HEK293 (cell line): ENCODE results near the gene PALD1.

ENCODE experiments used
- CTCF ChIA-PET: fragments of 350-600 bp; formaldehyde crosslinking; extraction: SDS; loops from one replicate; lab custom pipeline; 2021; ENCODE audit warnings: antibody characterized with exemption; lab: Yijun Ruan, JAX
- POLR2A ChIA-PET: fragments of 300-600 bp; formaldehyde crosslinking; extraction: SDS; loops from one replicate; lab custom pipeline; 2020; ENCODE audit warnings: antibody characterized with exemption, inconsistent platforms; lab: Yijun Ruan, JAX
- H3K27ac ChIP-seq: fragments of 200-500 bp; sonication (Bioruptor generic); 2 replicates; pipeline ENCODE4 v1.5.1; 2014; ENCODE audit warnings: low read depth, low read length, control low read depth, inconsistent platforms; ENCODE audit errors: extremely low read depth
- H3K36me3 ChIP-seq, 2 experiments: fragments of 200-500 bp in 1 of 2; sonication (Bioruptor generic) in 1 of 2; 1 replicate in 1 of 2; 2 replicates in 1 of 2; pipeline ENCODE4 v1.5.1; 2014 to 2017; ENCODE audit warnings: inconsistent platforms in 2 of 2, low read length in 2 of 2; ENCODE audit not compliant: control insufficient read depth in 2 of 2, insufficient read depth in 1 of 2
- H3K4me1 ChIP-seq: fragments of 200-500 bp; sonication (Bioruptor generic); 2 replicates; pipeline ENCODE4 v1.5.1; 2014; ENCODE audit warnings: mild to moderate bottlenecking, low read length, inconsistent platforms; ENCODE audit not compliant: control insufficient read depth, insufficient read depth
- H3K4me3 ChIP-seq: 2 replicates; pipeline ENCODE4 v1.5.1; 2011; ENCODE audit warnings: low read depth, mild to moderate bottlenecking, control low read depth, low read length, moderate library complexity
- H3K9me3 ChIP-seq: fragments of 200-500 bp; sonication (Bioruptor generic); 2 replicates; pipeline ENCODE4 v1.5.1; 2014; ENCODE audit warnings: low read depth, low read length, inconsistent platforms; ENCODE audit not compliant: control insufficient read depth, insufficient read depth
- BCL6B ChIP-seq: fragments of 450-650 bp; formaldehyde crosslinking; IDR thresholded peaks from 2 replicates; pipeline ENCODE4 v1.5.1; 2017; ENCODE audit warnings: missing biosample characterization, missing genetic modification characterization
- HIC1 ChIP-seq: fragments of 450-650 bp; formaldehyde crosslinking; IDR thresholded peaks from 2 replicates; pipeline ENCODE4 v1.5.1; 2016; ENCODE audit warnings: missing biosample characterization, missing genetic modification characterization
- MEIS1 ChIP-seq: sonication (generic); formaldehyde crosslinking; IDR thresholded peaks from 2 replicates; pipeline ENCODE4 v1.8.1; 2022; ENCODE audit warnings: missing genetic modification reagents, mild to moderate bottlenecking, borderline replicate concordance
- PATZ1 ChIP-seq: fragments of 450-650 bp; formaldehyde crosslinking; IDR thresholded peaks from 2 replicates; pipeline ENCODE4 v1.5.1; 2016; ENCODE audit warnings: missing biosample characterization, missing genetic modification characterization
- REPIN1 ChIP-seq: fragments of 450-650 bp; formaldehyde crosslinking; IDR thresholded peaks from 2 replicates; pipeline ENCODE4 v1.5.1; 2017; ENCODE audit warnings: missing biosample characterization, missing genetic modification characterization, low read depth
- TCF7L2 ChIP-seq: IDR thresholded peaks from 2 replicates; pipeline ENCODE4 v1.6.1; 2011; ENCODE audit warnings: low read depth, mild to moderate bottlenecking, inconsistent platforms, low read length, moderate library complexity, borderline replicate concordance
- YY1 ChIP-seq: fragments of 450-650 bp; formaldehyde crosslinking; IDR thresholded peaks from 2 replicates; pipeline ENCODE4 v1.5.1; 2018; ENCODE audit warnings: missing biosample characterization, missing genetic modification characterization
- YY2 ChIP-seq: fragments of 450-650 bp; formaldehyde crosslinking; IDR thresholded peaks from 2 replicates; pipeline ENCODE4 v1.5.1; 2016; ENCODE audit warnings: missing biosample characterization, missing genetic modification characterization
- ZBTB17 ChIP-seq: fragments of 450-650 bp; formaldehyde crosslinking; IDR thresholded peaks from 2 replicates; pipeline ENCODE4 v1.5.1; 2016; ENCODE audit warnings: missing biosample characterization, missing genetic modification characterization
- ZBTB7A ChIP-seq: fragments of 450-650 bp; formaldehyde crosslinking; IDR thresholded peaks from 2 replicates; pipeline ENCODE4 v1.5.1; 2016; ENCODE audit warnings: low read depth, missing biosample characterization, missing genetic modification characterization
- ZEB2 ChIP-seq: fragments of 450-650 bp; formaldehyde crosslinking; IDR thresholded peaks from 2 replicates; pipeline ENCODE4 v1.5.1; 2016; ENCODE audit warnings: missing biosample characterization, missing genetic modification characterization
- ZNF157 ChIP-seq: fragments of 450-650 bp; formaldehyde crosslinking; IDR thresholded peaks from 2 replicates; pipeline ENCODE4 v1.5.1; 2016; ENCODE audit warnings: missing biosample characterization, missing genetic modification characterization
- ZNF354C ChIP-seq: fragments of 450-650 bp; formaldehyde crosslinking; IDR thresholded peaks from 2 replicates; pipeline ENCODE4 v1.5.1; 2016; ENCODE audit warnings: missing biosample characterization, missing genetic modification characterization, low read depth, borderline replicate concordance
- ZNF423 ChIP-seq: fragments of 450-650 bp; formaldehyde crosslinking; IDR thresholded peaks from 2 replicates; pipeline ENCODE4 v1.5.1; 2016; ENCODE audit warnings: missing biosample characterization, missing genetic modification characterization
- ZNF433 ChIP-seq: fragments of 450-650 bp; formaldehyde crosslinking; IDR thresholded peaks from 2 replicates; pipeline ENCODE4 v1.5.1; 2016; ENCODE audit warnings: missing biosample characterization, missing genetic modification characterization, low read depth
- ZNF473 ChIP-seq: fragments of 450-650 bp; formaldehyde crosslinking; IDR thresholded peaks from 2 replicates; pipeline ENCODE4 v1.5.1; 2017; ENCODE audit warnings: missing biosample characterization, missing genetic modification characterization
- ZNF529 ChIP-seq: fragments of 450-650 bp; formaldehyde crosslinking; IDR thresholded peaks from 2 replicates; pipeline ENCODE4 v1.5.1; 2017; ENCODE audit warnings: missing genetic modification characterization, missing biosample characterization; ENCODE audit not compliant: insufficient replicate concordance
- ZNF558 ChIP-seq: fragments of 450-650 bp; formaldehyde crosslinking; IDR thresholded peaks from 2 replicates; pipeline ENCODE4 v1.5.1; 2016; ENCODE audit warnings: missing biosample characterization, missing genetic modification characterization
- ZNF561 ChIP-seq: fragments of 450-650 bp; IDR thresholded peaks from 2 replicates; pipeline ENCODE4 v1.5.1; 2018; ENCODE audit warnings: missing biosample characterization, missing genetic modification characterization, borderline replicate concordance
- ZNF600 ChIP-seq: fragments of 450-650 bp; formaldehyde crosslinking; IDR thresholded peaks from 2 replicates; pipeline ENCODE4 v1.5.1; 2016; ENCODE audit warnings: missing biosample characterization, missing genetic modification characterization
- ZNF645 ChIP-seq: fragments of 450-650 bp; formaldehyde crosslinking; IDR thresholded peaks from 2 replicates; pipeline ENCODE4; 2016; ENCODE audit warnings: missing biosample characterization, missing genetic modification characterization
- ZNF707 ChIP-seq: fragments of 450-650 bp; formaldehyde crosslinking; IDR thresholded peaks from 2 replicates; pipeline ENCODE4 v1.5.1; 2016; ENCODE audit warnings: missing biosample characterization, missing genetic modification characterization
- ZNF76 ChIP-seq: fragments of 450-650 bp; formaldehyde crosslinking; IDR thresholded peaks from 2 replicates; pipeline ENCODE4; 2016; ENCODE audit warnings: low read depth, missing biosample characterization, missing genetic modification characterization, borderline replicate concordance
- ZNF776 ChIP-seq: fragments of 450-650 bp; formaldehyde crosslinking; IDR thresholded peaks from 2 replicates; pipeline ENCODE4 v1.5.0; 2017; ENCODE audit warnings: missing biosample characterization, missing genetic modification characterization, borderline replicate concordance
- ZXDB ChIP-seq: fragments of 450-650 bp; formaldehyde crosslinking; IDR thresholded peaks from 2 replicates; pipeline ENCODE4 v1.5.1; 2016; ENCODE audit warnings: missing biosample characterization, missing genetic modification characterization

The PALD1 gene

GRCh38 chr10:70444744-70445143 lies 33.8 kb upstream of the PALD1 start:
- ChIA-PET CTCF (no interaction called here), POLR2A (interaction anchor here (0.6 kb wide), 1 partner anchor 584 kb away, joined by 3 read pairs; no protein-coding TSS in a partner anchor)
- no peak for TF ChIP-seq TCF7L2
- peak; percentile 54; the same call in 1 of the 2 replicates for TF ChIP-seq ZNF600 (tag by site-specific recombination)
- Histone ChIP-seq H3K9me3 (no peaks in the 10 kb centered on the region), H3K27ac (no peak overlapping the region), H3K4me1 (no peaks in the 10 kb centered on the region), H3K4me3 (no peak overlapping the region), H3K36me3 (no peaks in the 10 kb centered on the region)

GRCh38 chr10:70445718-70446657 lies 32.6 kb upstream of the PALD1 start:
- Histone ChIP-seq H3K36me3 (no peaks in the 10 kb centered on the region), H3K4me1 (no peaks in the 10 kb centered on the region), H3K4me3 (no peak overlapping the region), H3K9me3 (no peaks in the 10 kb centered on the region), H3K27ac (no peak overlapping the region)
- no peak for TF ChIP-seq ZNF433 (tag by site-specific recombination)
- TF ChIP-seq HIC1 (tag by site-specific recombination) = no peak
- TF ChIP-seq ZNF354C (tag by site-specific recombination) = no peak
- TF ChIP-seq ZNF473 (tag by site-specific recombination) = no peak
- no peak for TF ChIP-seq ZBTB17 (tag by site-specific recombination)
- TF ChIP-seq ZBTB7A = no peak
- no peak for TF ChIP-seq ZNF561 (tag by site-specific recombination)
- no peak for TF ChIP-seq ZNF645 (tag by site-specific recombination)
- TF ChIP-seq YY1 = no peak
- no peak for TF ChIP-seq YY2
- no peak for TF ChIP-seq ZNF76
- POLR2A ChIA-PET = no interaction called here
- CTCF ChIA-PET = interaction anchor here (0.5 to 1.3 kb wide), 4 partner anchors 9 to 239 kb away, joined by 3 to 5 read pairs (median 4); no protein-coding TSS in a partner anchor

- ChIA-PET POLR2A (interaction anchor here (1.6 kb wide), 1 partner anchor 44 kb away, joined by 5 read pairs; the partner anchor contains the start of gene EIF4EBP2), CTCF (interaction anchor here (0.7 to 1.4 kb wide), 4 partner anchors 13 to 135 kb away, joined by 3 to 7 read pairs (median 4); no protein-coding TSS in a partner anchor)
- Histone ChIP-seq H3K4me1 (no peaks in the 10 kb centered on the region), H3K27ac (no peak overlapping the region), H3K36me3 (no peaks in the 10 kb centered on the region), H3K4me3 (no peak overlapping the region), H3K9me3 (no peaks in the 10 kb centered on the region)
- TF ChIP-seq BCL6B (tag by site-specific recombination) (no peak), ZNF558 (tag by site-specific recombination) (no peak), ZNF707 (no peak), REPIN1 (tag by site-specific recombination) (no peak), MEIS1 (CRISPR knock-in tag) (no peak), PATZ1 (no peak), ZNF423 (tag by site-specific recombination) (no peak), ZNF600 (tag by site-specific recombination) (no peak), ZXDB (no peak), ZNF529 (no peak), ZEB2 (tag by site-specific recombination) (no peak), ZNF776 (tag by site-specific recombination) (no peak), ZNF157 (tag by site-specific recombination) (no peak)
These were observed 30.3 kb upstream of the PALD1 start for GRCh38 chr10:70448236-70448635.
